ENCODE data around the gene PTPRN2. TPM values are rescaled to one million over a fixed set of nuclear protein-coding genes. Genes with fewer than 3 reads are reported as not detected.

Gene PTPRN2
- total and polyA plus RNA-seq, 9 of the 15 experiments (the other 6 are each of a cell fraction or from before 2014, with no cell fraction given): not detected

GRCh38 chr7:158431055-158431940, 156.3 kb downstream of the PTPRN2 start (continued):
- no peak for TF ChIP-seq ZNF766 (CRISPR knock-in tag; conservative IDR thresholded peaks at IDR 0.05)
- TF ChIP-seq MYBL2 (IDR thresholded peaks at IDR 0.05; ENCODE audit: low read depth): no peak
- TF ChIP-seq MYBL2 (CRISPR knock-in tag; IDR thresholded peaks at IDR 0.05; ENCODE audit: borderline replicate concordance): no peak
- no peak for TF ChIP-seq POU5F1 (IDR thresholded peaks at IDR 0.05; ENCODE audit: borderline replicate concordance, low read depth, low read length, partially characterized antibody)
- TF ChIP-seq DLX4 (CRISPR knock-in tag; IDR thresholded peaks at IDR 0.05): no peak
- TF ChIP-seq ZNF436 (CRISPR knock-in tag; IDR thresholded peaks at IDR 0.05): no peak
- TF ChIP-seq ZNF280B (CRISPR knock-in tag; IDR thresholded peaks at IDR 0.05): no peak
- no peak for TF ChIP-seq FOXP4 (CRISPR knock-in tag; IDR thresholded peaks at IDR 0.05; ENCODE audit: borderline replicate concordance)
- TF ChIP-seq MYC (IDR thresholded peaks at IDR 0.05; ENCODE audit: low read depth, low read length): no peak
- TF ChIP-seq MYC (CRISPR knock-in tag; IDR thresholded peaks at IDR 0.05; ENCODE audit: borderline replicate concordance, low read depth): no peak
- no peak for TF ChIP-seq PHB (CRISPR knock-in tag; IDR thresholded peaks at IDR 0.05)
